ENCODE measurements around the gene PSMD3.

PSMD3 gene

GRCh38 chr17:39974433-39974832 lies 6.2 kb upstream of the PSMD3 start:
- no peak overlapping the region for H3K4me3 ChIP-seq (ENCODE audit: low read length)
- DNase-seq (ENCODE audit: low read depth, low spot score) = no peak
- H3K4me1 ChIP-seq (ENCODE audit: control insufficient read depth, insufficient read depth, low read length) = no peaks in the 10 kb centered on the region
- H3K27ac ChIP-seq (ENCODE audit: low read length) = no peak overlapping the region
- WGBS (ENCODE audit: insufficient coverage, insufficient read length) = no CpG with 5 or more reads among the region's 5 CpGs
- no peaks in the 10 kb centered on the region for H3K27me3 ChIP-seq (ENCODE audit: control insufficient read depth, insufficient read depth, low read length)
- no peaks in the 10 kb centered on the region for H3K9me3 ChIP-seq (ENCODE audit: control insufficient read depth, insufficient read depth, low read length)
- no peaks in the 10 kb centered on the region for H3K36me3 ChIP-seq (ENCODE audit: control insufficient read depth, insufficient read depth, low read length)

- H3K9me3 ChIP-seq (ENCODE audit: control insufficient read depth, insufficient read depth, low read length) = no peaks in the 10 kb centered on the region
- H3K27ac ChIP-seq (ENCODE audit: low read length) = no peak overlapping the region
- H3K27me3 ChIP-seq (ENCODE audit: control insufficient read depth, insufficient read depth, low read length) = no peaks in the 10 kb centered on the region
- no peak overlapping the region for H3K4me3 ChIP-seq (ENCODE audit: low read length)
- no peaks in the 10 kb centered on the region for H3K36me3 ChIP-seq (ENCODE audit: control insufficient read depth, insufficient read depth, low read length)
- no peak for DNase-seq (ENCODE audit: low read depth, low spot score)
- WGBS (ENCODE audit: insufficient coverage, insufficient read length) = no CpG with 5 or more reads among the region's 4 CpGs
- H3K4me1 ChIP-seq (ENCODE audit: control insufficient read depth, insufficient read depth, low read length) = no peaks in the 10 kb centered on the region
Measured at GRCh38 chr17:39975801-39976200, 4.8 kb upstream of the PSMD3 start.

GRCh38 chr17:39979016-39979670 lies 1.5 kb upstream of the PSMD3 start:
- Histone ChIP-seq H3K4me1 (ENCODE audit: control insufficient read depth, insufficient read depth, low read length) (no peaks in the 10 kb centered on the region; the same call in 1 of the 2 replicates), H3K4me3 (ENCODE audit: low read length) (no peak overlapping the region), H3K9me3 (ENCODE audit: control insufficient read depth, insufficient read depth, low read length) (no peaks in the 10 kb centered on the region), H3K36me3 (ENCODE audit: control insufficient read depth, insufficient read depth, low read length) (peaks cover 1% of the 10 kb centered on the region), H3K27ac (ENCODE audit: low read length) (no peak overlapping the region), H3K27me3 (ENCODE audit: control insufficient read depth, insufficient read depth, low read length) (no peaks in the 10 kb centered on the region)
- DNase-seq (ENCODE audit: low read depth, low spot score) = no peak
- WGBS (ENCODE audit: insufficient coverage, insufficient read length) = no CpG with 5 or more reads among the region's 5 CpGs

GRCh38 chr17:39979893-39980350 lies 685 bp upstream of the PSMD3 start:
- no peaks in the 10 kb centered on the region for H3K27me3 ChIP-seq (ENCODE audit: control insufficient read depth, insufficient read depth, low read length)
- no peak for DNase-seq (ENCODE audit: low read depth, low spot score)
- H3K4me3 ChIP-seq (ENCODE audit: low read length) = peak overlapping the region; percentile 68; the same call in 1 of the 2 replicates
- no peaks in the 10 kb centered on the region for H3K9me3 ChIP-seq (ENCODE audit: control insufficient read depth, insufficient read depth, low read length)
- no peaks in the 10 kb centered on the region; the same call in 1 of the 2 replicates for H3K4me1 ChIP-seq (ENCODE audit: control insufficient read depth, insufficient read depth, low read length)
- no peak overlapping the region for H3K27ac ChIP-seq (ENCODE audit: low read length)
- no CpG with 5 or more reads among the region's 10 CpGs for WGBS (ENCODE audit: insufficient coverage, insufficient read length)
- peaks cover 7% of the 10 kb centered on the region for H3K36me3 ChIP-seq (ENCODE audit: control insufficient read depth, insufficient read depth, low read length)

GRCh38 chr17:39981207-39981741 lies 667 bp downstream of the PSMD3 start:
- no CpG with 5 or more reads among the region's 15 CpGs for WGBS (ENCODE audit: insufficient coverage, insufficient read length)
- DNase-seq (ENCODE audit: low read depth, low spot score) = no peak
- no peaks in the 10 kb centered on the region for H3K27me3 ChIP-seq (ENCODE audit: control insufficient read depth, insufficient read depth, low read length)
- no peak overlapping the region for H3K27ac ChIP-seq (ENCODE audit: low read length)
- no peaks in the 10 kb centered on the region for H3K9me3 ChIP-seq (ENCODE audit: control insufficient read depth, insufficient read depth, low read length)
- H3K4me1 ChIP-seq (ENCODE audit: control insufficient read depth, insufficient read depth, low read length) = no peaks in the 10 kb centered on the region; the same call in 1 of the 2 replicates
- H3K36me3 ChIP-seq (ENCODE audit: control insufficient read depth, insufficient read depth, low read length) = peaks cover 16% of the 10 kb centered on the region
- H3K4me3 ChIP-seq (ENCODE audit: low read length) = peak overlapping the region; percentile 68

GRCh38 chr17:39981766-39982375 lies 1.3 kb downstream of the PSMD3 start:
- H3K4me1 ChIP-seq (ENCODE audit: control insufficient read depth, insufficient read depth, low read length) = no peaks in the 10 kb centered on the region; the same call in 1 of the 2 replicates
- peak overlapping the region; percentile 68; the same call in 1 of the 2 replicates for H3K4me3 ChIP-seq (ENCODE audit: low read length)
- no peaks in the 10 kb centered on the region for H3K9me3 ChIP-seq (ENCODE audit: control insufficient read depth, insufficient read depth, low read length)
- DNase-seq (ENCODE audit: low read depth, low spot score) = no peak
- H3K27me3 ChIP-seq (ENCODE audit: control insufficient read depth, insufficient read depth, low read length) = no peaks in the 10 kb centered on the region
- peaks cover 21% of the 10 kb centered on the region for H3K36me3 ChIP-seq (ENCODE audit: control insufficient read depth, insufficient read depth, low read length)
- WGBS (ENCODE audit: insufficient coverage, insufficient read length) = no CpG with 5 or more reads among the region's 7 CpGs
- no peak overlapping the region for H3K27ac ChIP-seq (ENCODE audit: low read length)

GRCh38 chr17:39988206-39988810 lies 7.7 kb downstream of the PSMD3 start:
- no peak for DNase-seq (ENCODE audit: low read depth, low spot score)
- WGBS (ENCODE audit: insufficient coverage, insufficient read length) = no CpG with 5 or more reads among the region's 11 CpGs
- H3K9me3 ChIP-seq (ENCODE audit: control insufficient read depth, insufficient read depth, low read length) = no peaks in the 10 kb centered on the region
- no peak overlapping the region for H3K4me3 ChIP-seq (ENCODE audit: low read length)
- H3K27ac ChIP-seq (ENCODE audit: low read length) = no peak overlapping the region
- H3K4me1 ChIP-seq (ENCODE audit: control insufficient read depth, insufficient read depth, low read length) = no peaks in the 10 kb centered on the region
- H3K27me3 ChIP-seq (ENCODE audit: control insufficient read depth, insufficient read depth, low read length) = no peaks in the 10 kb centered on the region
- H3K36me3 ChIP-seq (ENCODE audit: control insufficient read depth, insufficient read depth, low read length) = peaks cover 69% of the 10 kb centered on the region

GRCh38 chr17:39994448-39994847 lies 13.8 kb downstream of the PSMD3 start:
- DNase-seq (ENCODE audit: low read depth, low spot score) = no peak
- Histone ChIP-seq H3K9me3 (ENCODE audit: control insufficient read depth, insufficient read depth, low read length) (no peaks in the 10 kb centered on the region), H3K36me3 (ENCODE audit: control insufficient read depth, insufficient read depth, low read length) (peaks cover 63% of the 10 kb centered on the region), H3K4me1 (ENCODE audit: control insufficient read depth, insufficient read depth, low read length) (no peaks in the 10 kb centered on the region), H3K4me3 (ENCODE audit: low read length) (no peak overlapping the region), H3K27ac (ENCODE audit: low read length) (no peak overlapping the region), H3K27me3 (ENCODE audit: control insufficient read depth, insufficient read depth, low read length) (no peaks in the 10 kb centered on the region)
- no CpG with 5 or more reads among the region's 11 CpGs for WGBS (ENCODE audit: insufficient coverage, insufficient read length)

- peaks cover 53% of the 10 kb centered on the region for H3K36me3 ChIP-seq (ENCODE audit: control insufficient read depth, insufficient read depth, low read length)
- H3K4me1 ChIP-seq (ENCODE audit: control insufficient read depth, insufficient read depth, low read length) = no peaks in the 10 kb centered on the region
- H3K9me3 ChIP-seq (ENCODE audit: control insufficient read depth, insufficient read depth, low read length) = no peaks in the 10 kb centered on the region; the same call in 1 of the 2 replicates
- no peak overlapping the region for H3K27ac ChIP-seq (ENCODE audit: low read length)
- no peak for DNase-seq (ENCODE audit: low read depth, low spot score)
- no CpG with 5 or more reads among the region's 6 CpGs for WGBS (ENCODE audit: insufficient coverage, insufficient read length)
- no peaks in the 10 kb centered on the region for H3K27me3 ChIP-seq (ENCODE audit: control insufficient read depth, insufficient read depth, low read length)
- H3K4me3 ChIP-seq (ENCODE audit: low read length) = no peak overlapping the region
Measured at GRCh38 chr17:39995438-39995837, 14.8 kb downstream of the PSMD3 start.

GRCh38 chr17:39996162-39996561 lies 15.6 kb downstream of the PSMD3 start:
- Histone ChIP-seq H3K4me1 (ENCODE audit: control insufficient read depth, insufficient read depth, low read length) (no peaks in the 10 kb centered on the region), H3K27me3 (ENCODE audit: control insufficient read depth, insufficient read depth, low read length) (no peaks in the 10 kb centered on the region), H3K27ac (ENCODE audit: low read length) (no peak overlapping the region), H3K4me3 (ENCODE audit: low read length) (no peak overlapping the region), H3K9me3 (ENCODE audit: control insufficient read depth, insufficient read depth, low read length) (no peaks in the 10 kb centered on the region; the same call in 1 of the 2 replicates), H3K36me3 (ENCODE audit: control insufficient read depth, insufficient read depth, low read length) (peaks cover 52% of the 10 kb centered on the region)
- no peak for DNase-seq (ENCODE audit: low read depth, low spot score)
- no CpG with 5 or more reads among the region's 8 CpGs for WGBS (ENCODE audit: insufficient coverage, insufficient read length)
